ENCODE measurements around the gene PTCH1. TPM values are rescaled to one million over a fixed set of nuclear protein-coding genes. Genes with fewer than 3 reads are reported as not detected.

The PTCH1 gene
- total and polyA plus RNA-seq, 11 donors, result 2.2 to 15.2 (median 5.4) TPM

GRCh38 chr9:95528908-95529502 is 12.2 kb upstream of the PTCH1 start:
- WGBS, 4 donors, result 65 to 74% (median 69%) methylated on average over 8 of the region's 8 CpGs
- DNase-seq, result no peak
- Histone ChIP-seq H3K4me1 (no peaks in the 10 kb centered on the region), H3K27me3 (peaks cover 0 to 24% (median 0%) of the 10 kb centered on the region in 9 donors), H3K36me3 (no peaks in the 10 kb centered on the region), H3K4me3 (no peak overlapping the region), H3K27ac (no peak overlapping the region), H3K9me3 (no peaks in the 10 kb centered on the region)
- no peak for ATAC-seq
- intact Hi-C loops (cut with DNase I), result no loop called here
- no peak for TF ChIP-seq POLR2A (IDR thresholded peaks at IDR 0.05)
- no peak for TF ChIP-seq CTCF (IDR thresholded peaks at IDR 0.05)

GRCh38 chr9:95522871-95523370 is 6.2 kb upstream of the PTCH1 start:
- TF ChIP-seq POLR2A (IDR thresholded peaks at IDR 0.05) (no peak), CTCF (IDR thresholded peaks at IDR 0.05) (no peak)
- peaks cover 0 to 14% (median 0%) of the 10 kb centered on the region in 9 donors for H3K27me3 ChIP-seq
- H3K4me3 ChIP-seq, result no peak overlapping the region
- no peaks in the 10 kb centered on the region for H3K36me3 ChIP-seq
- no peak for ATAC-seq
- no peaks in the 10 kb centered on the region for H3K9me3 ChIP-seq
- WGBS, 4 donors, result 31 to 50% (median 46%) methylated on average over 3 of the region's 3 CpGs
- no peak for DNase-seq
- intact Hi-C loops (cut with DNase I), result loop anchor here in 1 of 10 donors (5.0 kb wide), 1 partner anchor 199 kb away; no protein-coding TSS in a partner anchor
- no peaks in the 10 kb centered on the region for H3K4me1 ChIP-seq
- H3K27ac ChIP-seq, result no peak overlapping the region

GRCh38 chr9:95521699-95522098 is 4.9 kb upstream of the PTCH1 start:
- intact Hi-C loops (cut with DNase I), result loop anchor here in 1 of 10 donors (5.0 kb wide), 1 partner anchor 201 kb away; no protein-coding TSS in a partner anchor
- Histone ChIP-seq H3K9me3 (no peaks in the 10 kb centered on the region), H3K4me3 (no peak overlapping the region), H3K27me3 (peaks cover 0 to 11% (median 0%) of the 10 kb centered on the region in 9 donors), H3K4me1 (peaks cover 0 to 9% (median 3%) of the 10 kb centered on the region in 12 donors), H3K36me3 (no peaks in the 10 kb centered on the region), H3K27ac (no peak overlapping the region)
- no peak for DNase-seq
- no peak for TF ChIP-seq CTCF (IDR thresholded peaks at IDR 0.05)
- TF ChIP-seq POLR2A (IDR thresholded peaks at IDR 0.05), result no peak
- WGBS, 4 donors, result 89 to 94% (median 92%) methylated on average over 3 of the region's 3 CpGs
- ATAC-seq, result no peak

GRCh38 chr9:95517559-95518425 is 1.0 kb upstream of the PTCH1 start:
- peaks cover 3 to 21% (median 11%) of the 10 kb centered on the region in 12 donors for H3K4me1 ChIP-seq
- WGBS, 4 donors, result 45 to 81% (median 66%) methylated on average over 20 of the region's 20 CpGs
- no peak for TF ChIP-seq POLR2A (IDR thresholded peaks at IDR 0.05)
- no peaks in the 10 kb centered on the region for H3K9me3 ChIP-seq
- H3K4me3 ChIP-seq, result peak overlapping the region in 7 of 12 donors; percentile 54 to 70 (median 63)
- no peak for ATAC-seq
- no peaks in the 10 kb centered on the region for H3K36me3 ChIP-seq
- H3K27me3 ChIP-seq, result peaks cover 0 to 34% (median 0%) of the 10 kb centered on the region in 9 donors
- H3K27ac ChIP-seq, result no peak overlapping the region
- DNase-seq, result no peak
- intact Hi-C loops (cut with DNase I), result loop anchor here in 5 of 10 donors (5.0 to 10.0 kb wide), 5 partner anchors 63 to 357 kb away; partner anchors contain the start of gene ERCC6L2 (in 2 of the 5)
